Articular chondrocyte of knee joint (primary cell): ENCODE data around the gene FDCSP. TPM values are rescaled to one million over a fixed set of nuclear protein-coding genes. Genes with fewer than 3 reads are reported as not detected.

ENCODE experiments used
- total RNA-seq: library from RNA; depleted of rRNA; stranded (reverse); fragments of >200 nt; gene quantifications from 2 replicates; pipeline ENCODE4 v1.2.3, GENCODE V29; 2012

The FDCSP gene
- total RNA-seq: not detected in 2 replicates

DNA sequence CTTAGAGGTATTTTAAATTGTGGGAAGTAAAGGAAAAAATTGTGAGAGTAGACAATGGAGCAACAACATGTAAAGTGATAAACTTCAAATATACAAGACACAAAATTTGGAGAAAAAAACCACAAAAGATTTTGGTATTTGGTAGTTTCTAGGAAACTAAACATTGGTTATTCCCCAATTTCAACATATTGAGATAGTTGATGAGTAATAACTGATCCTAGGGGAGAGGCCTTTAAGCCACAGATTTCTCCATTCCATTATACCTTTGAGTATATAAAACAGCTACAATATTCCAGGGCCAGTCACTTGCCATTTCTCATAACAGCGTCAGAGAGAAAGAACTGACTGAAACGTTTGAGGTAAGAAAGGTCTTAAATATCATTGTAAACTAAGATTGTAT, at the start of gene FDCSP:
FDCSP (plus strand) TSS at position 301 of the 400 bp plus-strand sequence. CDS start 5,071 bp downstream, outside the sequence.

DNA sequence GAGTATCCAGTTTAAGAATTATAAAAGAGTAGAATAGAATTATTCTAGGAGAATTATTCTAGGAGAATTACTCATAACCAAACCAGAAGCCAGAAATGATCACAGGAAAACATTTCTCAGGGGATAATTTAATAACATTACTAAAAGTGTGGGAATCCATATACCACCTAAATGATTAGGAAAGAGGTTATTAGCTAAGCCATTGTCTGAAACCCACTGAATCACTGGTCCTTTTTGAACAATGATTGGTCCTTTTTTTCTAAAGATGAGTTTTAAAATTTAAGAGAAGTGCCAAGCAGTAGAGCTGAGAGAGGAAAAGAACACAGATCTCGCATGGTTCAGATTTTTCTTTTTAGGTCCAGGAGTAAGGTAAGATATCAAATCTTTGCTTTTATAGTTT, 30.5 kb upstream of the FDCSP start, which contains the start of gene ODAM:
ODAM (plus strand) TSS at position 301 of the 400 bp plus-strand sequence. CDS start 819 bp downstream, outside the sequence.

DNA sequence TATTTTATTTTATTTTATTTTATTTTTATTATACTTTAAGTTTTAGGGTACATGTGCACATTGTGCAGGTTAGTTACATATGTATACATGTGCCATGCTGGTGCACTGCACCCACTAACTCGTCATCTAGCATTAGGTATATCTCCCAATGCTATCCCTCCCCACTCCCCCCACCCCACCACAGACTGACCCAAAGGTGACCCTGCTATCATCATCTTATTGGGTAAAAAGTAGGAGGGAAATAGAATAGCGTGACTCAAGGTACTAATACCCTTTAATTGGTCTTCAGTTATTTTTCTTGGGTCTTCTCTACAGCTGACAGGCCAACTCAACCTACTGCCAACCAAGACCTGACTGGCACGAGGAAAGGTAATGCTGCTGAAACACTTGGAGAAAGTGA, 16.4 kb downstream of the FDCSP start, which contains the start of gene CSN3:
CSN3 (plus strand) TSS at position 301 of the 400 bp plus-strand sequence. CDS start 2,223 bp downstream, outside the sequence.

Other genes starting within 250 kb of the FDCSP start
- gene STATH, start 230.2 kb upstream of the FDCSP start, total RNA-seq: not detected in 2 replicates
- not detected in 2 replicates for gene HTN3, start 197.7 kb upstream of the FDCSP start, total RNA-seq
- 0.11 TPM in 1 of 2 replicates, not detected in the other for gene HTN1, start 175.7 kb upstream of the FDCSP start, total RNA-seq
- not detected in 2 replicates for gene PRR27, start 71.9 kb upstream of the FDCSP start, total RNA-seq
- not detected in 2 replicates for gene ODAM, start 30.4 kb upstream of the FDCSP start, total RNA-seq
- not detected in 2 replicates for gene CSN3, start 16.5 kb downstream of the FDCSP start, total RNA-seq
- not detected in 2 replicates for gene CABS1, start 108.9 kb downstream of the FDCSP start, total RNA-seq
- gene SMR3A, start 134.6 kb downstream of the FDCSP start, total RNA-seq: not detected in 2 replicates
- not detected in 2 replicates for gene SMR3B, start 157.0 kb downstream of the FDCSP start, total RNA-seq
- not detected in 2 replicates for gene OPRPN, start 171.8 kb downstream of the FDCSP start, total RNA-seq
- gene MUC7, start 246.1 kb downstream of the FDCSP start, total RNA-seq: not detected in 2 replicates